NCI-H748 (cell line): ENCODE results near the gene SYNE3.
A peak's percentile ranks its signal among the peaks of the same experiment; 100 is the strongest.

Experiments
- DNase-seq: peaks from one replicate; lab custom pipeline; 2025; ENCODE audit not compliant: unreplicated experiment; lab: John Stamatoyannopoulos, UW

Gene SYNE3

DNA sequence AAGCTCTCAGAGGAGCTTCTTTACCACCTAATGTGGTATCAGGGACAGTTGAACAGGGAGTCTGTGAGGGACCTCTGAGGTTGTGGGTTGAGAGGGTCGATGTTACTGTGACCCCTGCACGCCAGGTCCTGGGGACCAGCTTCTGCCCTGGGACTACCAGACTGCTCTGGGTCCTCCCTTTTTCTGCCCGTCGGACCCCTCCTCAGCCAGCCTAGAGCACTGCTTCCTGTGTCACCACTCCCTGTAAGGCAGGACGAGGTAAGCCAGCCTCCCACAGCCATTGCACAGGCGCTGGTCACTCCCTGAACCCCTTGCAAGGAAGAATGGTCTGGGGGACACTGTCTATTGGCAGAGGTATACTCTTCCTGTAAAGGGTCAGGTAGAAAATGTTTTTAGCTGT, 38.1 kb downstream of the SYNE3 start:
- no peak for DNase-seq

DNA sequence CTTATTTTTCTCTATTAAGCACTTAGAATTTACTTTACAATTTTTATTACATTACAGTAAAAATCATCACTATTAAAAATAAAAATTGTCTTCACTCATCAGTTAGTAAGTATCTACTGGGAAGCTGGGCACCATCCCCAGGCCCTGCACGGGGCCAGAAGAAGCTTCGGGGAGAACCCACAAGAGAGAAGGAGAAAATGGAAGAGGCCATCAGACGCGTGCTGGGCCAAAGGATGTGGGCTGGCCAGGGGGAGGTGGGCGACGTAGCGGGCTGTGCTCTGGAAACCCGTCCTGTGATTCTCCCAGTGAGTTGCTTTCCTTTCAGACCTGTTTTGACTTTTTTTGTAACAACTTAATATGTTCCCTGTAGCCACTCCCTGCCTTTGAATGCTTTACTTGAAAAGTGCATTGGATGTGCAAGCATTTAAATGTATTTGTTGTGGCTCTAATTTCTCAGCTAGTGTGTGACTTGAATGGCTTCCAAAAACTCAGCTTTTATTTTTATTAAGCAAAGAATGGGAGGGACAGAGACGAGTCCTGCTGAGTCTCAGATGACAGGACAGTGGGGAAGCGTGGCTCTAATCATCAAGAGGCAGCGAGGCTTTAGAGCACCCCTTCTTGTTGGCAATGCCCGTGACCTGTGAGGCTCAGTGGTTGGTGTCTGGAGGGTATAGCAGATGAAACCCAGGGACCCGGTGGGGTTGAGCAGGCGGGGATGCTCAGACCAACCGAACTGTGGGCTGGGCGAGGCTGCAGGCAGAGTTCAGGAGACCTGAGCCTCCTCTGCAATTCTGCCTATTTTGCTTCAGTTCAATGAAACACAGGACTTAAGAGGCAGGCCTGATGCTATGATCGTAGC, 38.8 kb downstream of the SYNE3 start:
- DNase-seq, result peak; percentile 50

DNA sequence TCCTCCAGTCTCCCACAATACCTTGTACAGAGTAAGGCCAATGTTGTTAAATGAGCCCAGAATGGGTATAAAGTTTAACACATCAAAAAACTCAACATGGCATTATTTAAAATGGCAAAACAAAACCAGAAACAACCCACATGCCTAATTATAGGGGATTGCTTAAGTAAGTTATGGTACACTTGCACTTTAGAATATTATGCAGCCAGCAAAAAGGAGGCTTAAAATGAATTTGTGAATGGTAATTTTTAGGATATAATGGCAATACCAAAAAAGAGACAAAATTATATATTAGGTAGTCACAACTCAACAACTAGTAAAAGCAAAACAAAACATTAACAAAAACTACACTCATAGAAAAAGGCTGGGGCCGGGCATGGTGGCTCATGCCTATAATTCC, 39.7 kb downstream of the SYNE3 start:
- no peak for DNase-seq

DNA sequence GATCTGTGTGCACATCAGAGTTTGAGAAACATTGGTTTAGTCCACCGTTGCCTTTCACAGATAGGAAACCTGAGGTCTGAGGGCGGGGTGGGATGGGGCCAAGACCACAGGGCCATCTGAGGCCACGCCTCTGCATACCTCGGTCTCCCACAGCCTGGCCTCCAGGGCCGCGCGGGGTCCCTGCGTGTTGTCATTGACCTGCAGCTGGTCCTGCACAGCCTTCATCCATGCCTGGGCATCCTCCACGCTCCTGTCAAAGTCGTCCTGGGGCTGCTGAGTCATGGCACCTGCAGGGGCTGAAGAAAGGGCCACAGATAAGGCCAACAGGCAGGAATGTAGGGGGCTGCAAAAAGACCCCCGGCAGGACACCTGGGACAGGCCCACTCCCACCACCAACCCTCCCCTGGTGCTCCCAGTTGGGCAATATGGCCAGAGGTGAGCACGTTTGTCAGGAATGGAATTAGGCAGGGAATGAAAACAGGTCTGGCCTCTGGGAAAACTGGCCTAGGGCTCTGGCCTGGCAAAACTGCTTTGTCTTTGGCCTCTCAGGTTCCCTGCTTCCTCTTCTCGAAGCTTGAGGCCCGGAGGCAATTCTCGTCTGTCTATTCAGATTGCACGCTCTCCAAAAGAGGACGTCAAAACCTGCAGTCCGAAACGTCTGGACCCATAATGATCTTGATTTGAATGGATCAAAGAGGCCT, 40.8 kb downstream of the SYNE3 start:
- no peak for DNase-seq

DNA sequence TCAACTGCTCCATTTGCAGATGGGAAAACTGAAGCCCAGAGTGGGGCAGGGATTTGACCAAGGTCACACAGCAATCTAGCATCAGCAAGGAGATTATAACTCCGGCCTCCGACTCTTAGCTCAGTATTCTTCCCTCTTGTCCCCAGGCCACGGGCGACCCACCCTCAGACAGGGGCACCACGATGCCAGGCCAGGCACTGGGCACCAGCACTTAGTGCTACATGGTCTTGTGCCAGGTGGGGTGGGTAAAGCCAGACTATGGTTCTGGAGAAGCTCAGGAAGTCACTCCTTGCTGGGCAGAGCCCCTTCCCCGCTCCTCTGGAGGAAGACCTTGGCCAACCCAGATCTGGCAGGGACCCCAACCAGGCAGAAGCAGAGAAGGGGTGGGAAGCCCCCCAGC, 41.5 kb downstream of the SYNE3 start:
- no peak for DNase-seq

DNA sequence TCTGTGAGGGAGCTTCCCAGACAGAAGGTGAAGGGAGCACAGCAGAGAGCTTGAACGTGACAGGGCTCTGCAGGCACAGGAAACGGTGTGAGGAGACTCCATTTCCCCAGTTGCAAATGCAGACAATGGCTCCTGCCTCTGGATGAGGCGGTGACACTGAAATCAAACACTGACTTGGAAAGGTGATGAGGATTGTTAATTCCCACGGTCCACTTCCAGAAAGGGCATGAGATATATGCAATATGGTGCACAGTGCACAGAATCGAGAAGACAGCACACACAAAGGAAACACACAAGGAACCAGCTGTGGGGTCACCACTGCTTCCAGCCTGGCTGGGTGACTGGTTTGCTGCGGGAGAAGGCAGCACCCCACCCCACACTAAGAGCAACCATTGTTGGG, 42.0 kb downstream of the SYNE3 start:
- DNase-seq, result no peak

DNA sequence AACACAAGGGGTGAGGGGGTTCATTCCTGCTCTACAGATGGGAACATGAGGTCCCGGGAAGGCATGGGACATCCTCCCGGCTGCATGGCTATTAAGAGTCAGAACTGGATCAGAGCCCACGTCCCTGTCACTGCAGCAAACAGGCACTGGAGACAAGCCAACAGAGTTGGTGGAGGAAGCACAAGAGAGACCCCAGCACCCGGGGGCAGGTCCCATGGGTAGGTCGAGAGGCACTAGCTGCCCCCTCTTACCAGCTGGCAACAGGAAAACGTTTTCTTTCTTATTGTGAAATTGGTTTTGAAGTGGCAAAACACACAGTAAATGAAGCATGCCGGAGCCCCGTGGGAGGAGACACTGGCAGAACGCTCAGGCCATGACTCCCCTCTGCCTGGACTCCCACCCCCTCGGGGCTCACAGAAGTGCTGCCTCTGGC, 43.6 kb downstream of the SYNE3 start:
- no peak for DNase-seq

DNA sequence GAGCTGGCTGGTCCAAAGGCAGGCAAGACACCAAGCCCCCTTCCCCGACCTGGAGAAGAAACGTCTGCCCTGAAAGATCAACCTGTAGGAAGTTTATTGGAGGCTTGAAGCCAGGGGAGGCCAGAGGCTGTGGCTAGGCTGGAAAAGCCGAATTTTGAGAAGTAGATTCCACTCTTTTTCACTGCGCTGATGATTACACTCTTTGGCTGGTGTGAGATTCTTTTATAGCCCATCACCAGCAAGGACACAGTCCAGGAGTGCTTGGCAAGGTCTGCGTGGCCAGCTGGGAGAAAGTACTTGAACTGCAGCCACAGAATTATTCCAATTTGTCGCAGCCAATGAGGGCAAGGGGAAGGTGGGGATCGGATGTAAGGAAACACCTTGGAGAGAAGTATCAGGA, 45.0 kb downstream of the SYNE3 start:
- no peak for DNase-seq

DNA sequence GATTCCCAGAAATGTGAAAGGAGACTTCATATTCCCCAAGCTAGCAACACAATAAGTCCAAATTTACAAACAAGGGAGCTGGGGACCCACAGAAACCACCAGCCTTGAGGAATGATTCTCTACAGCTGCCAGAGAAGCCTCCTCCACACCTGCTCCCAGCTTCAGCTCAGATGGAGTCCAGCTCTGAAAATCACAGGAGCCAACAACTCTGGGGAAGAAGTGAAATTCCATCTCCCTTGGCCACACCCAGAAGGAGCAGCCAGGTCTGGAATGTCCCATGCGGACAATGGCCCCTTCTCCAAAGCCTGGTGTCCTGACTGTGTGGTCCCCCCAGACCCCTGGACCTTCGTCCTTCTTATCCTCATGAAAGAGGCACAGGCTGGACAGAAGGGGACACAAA, 45.4 kb downstream of the SYNE3 start:
- no peak for DNase-seq

DNA sequence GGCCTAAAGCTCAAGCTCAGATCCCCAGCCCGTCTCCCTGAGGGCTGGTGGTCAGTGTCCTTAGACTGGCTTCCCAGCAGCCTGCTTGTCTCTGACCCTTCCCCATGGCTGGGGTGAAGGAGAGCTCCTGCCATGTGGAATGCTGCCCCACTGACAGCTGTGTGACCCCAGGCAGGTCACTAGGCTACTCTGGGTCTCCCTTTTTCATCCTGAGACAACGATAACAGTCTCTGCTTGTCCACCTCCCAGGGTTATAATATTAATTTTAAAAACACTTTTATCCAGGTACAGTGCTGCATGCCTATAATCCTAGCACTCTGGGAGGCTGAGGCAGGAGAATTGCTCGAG, 47.3 kb downstream of the SYNE3 start:
- DNase-seq, result no peak

DNA sequence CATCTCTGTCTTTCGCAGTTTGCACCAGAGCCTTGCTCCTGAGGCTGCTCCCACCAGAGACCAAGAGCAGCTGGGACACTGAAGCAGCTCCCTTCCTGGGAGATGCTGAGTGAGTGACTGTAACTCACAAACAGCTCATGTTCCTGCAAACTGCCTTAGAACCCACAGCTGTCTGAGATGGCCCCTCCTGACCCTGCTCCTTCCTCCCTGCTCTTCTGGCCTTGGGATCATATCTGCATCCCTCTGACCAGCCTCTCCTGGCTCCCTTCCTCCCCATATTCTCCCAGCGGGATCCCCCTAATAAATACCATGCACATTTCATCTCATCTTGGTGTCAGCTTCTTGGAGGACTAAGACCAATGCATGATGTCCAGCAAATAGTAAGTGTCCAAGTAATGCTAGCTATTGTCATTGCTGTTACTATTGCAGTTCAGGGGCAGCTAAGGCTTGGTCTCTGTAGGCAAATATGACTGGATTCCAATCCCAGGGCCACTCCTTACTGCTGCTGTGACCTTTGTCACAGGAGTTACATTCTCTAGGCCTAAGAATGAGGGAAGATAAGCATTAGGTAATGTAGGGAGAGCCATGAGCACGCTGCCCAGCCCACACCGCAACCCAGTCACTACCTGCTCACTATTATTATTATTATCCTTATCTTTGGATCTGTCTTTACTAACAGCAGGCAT, 47.9 kb downstream of the SYNE3 start:
- no peak for DNase-seq

DNA sequence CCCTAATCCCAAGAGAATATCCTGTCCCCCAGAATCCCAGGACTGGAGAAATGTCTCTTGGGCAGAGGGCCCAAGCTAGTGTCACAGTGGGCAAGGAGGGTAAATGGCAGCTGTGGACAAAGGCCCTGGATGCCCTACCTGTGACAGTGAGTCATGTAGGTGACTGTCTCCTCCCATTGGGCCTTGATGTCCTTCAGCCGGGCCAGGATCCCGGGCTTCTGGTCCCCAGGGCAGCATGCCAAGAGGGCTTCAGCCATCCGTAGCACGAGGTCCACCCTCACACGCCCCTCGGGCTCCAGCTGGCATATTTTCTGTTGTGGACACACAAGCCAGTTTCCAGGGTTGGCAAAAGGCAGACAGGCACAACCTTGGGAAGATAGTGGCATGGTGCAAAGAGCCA, 48.8 kb downstream of the SYNE3 start:
- DNase-seq, result no peak

DNA sequence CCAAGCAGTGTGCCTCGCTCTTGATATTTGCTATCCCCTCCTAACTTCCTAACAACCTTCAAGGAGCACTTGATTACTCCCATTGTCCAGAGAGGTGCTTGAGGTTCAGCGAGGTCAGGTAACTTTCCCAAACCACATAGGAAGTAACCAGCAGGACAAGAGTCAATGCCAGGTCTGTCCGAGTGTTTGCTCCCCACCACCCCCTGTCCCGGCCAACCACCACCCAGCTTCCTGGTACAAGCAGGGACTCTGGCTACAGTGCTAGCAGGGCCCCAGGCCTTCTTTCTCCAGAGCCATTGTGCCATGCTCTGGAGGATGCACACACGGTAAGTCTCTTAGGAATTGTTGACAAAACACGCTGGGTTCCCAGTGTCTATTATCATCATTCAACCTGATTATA, 49.2 kb downstream of the SYNE3 start:
- no peak for DNase-seq
